HUDEP-2 (cell line): Measurements from ENCODE around the gene HIRIP3.
"Not testable (repeated sequence)": the region's sequence is repeated elsewhere in the genome, so short reads cannot be mapped to it uniquely, and the experiment has no call there.

Source experiments
- DNase-seq, 76 experiments: peaks; one replicate each; lab custom pipeline; 2025; ENCODE audit not compliant: unreplicated experiment in 76 of 76; lab: John Stamatoyannopoulos, UW

Gene HIRIP3

GRCh38 chr16:30017937-30018336 lies 22.5 kb upstream of the HIRIP3 start:
- not testable (repeated sequence) for DNase-seq

GRCh38 chr16:30017277-30017656 lies 21.9 kb upstream of the HIRIP3 start:
- no peak for DNase-seq

GRCh38 chr16:30016555-30017276 lies 21.3 kb upstream of the HIRIP3 start:
- DNase-seq: no peak

GRCh38 chr16:30015450-30015849 lies 20.0 kb upstream of the HIRIP3 start:
- DNase-seq: not testable (repeated sequence)

GRCh38 chr16:30012598-30012997 lies 17.2 kb upstream of the HIRIP3 start:
- DNase-seq: not testable (repeated sequence)

GRCh38 chr16:30011714-30012504 lies 16.5 kb upstream of the HIRIP3 start:
- DNase-seq: no peak

GRCh38 chr16:30010844-30011713 lies 15.7 kb upstream of the HIRIP3 start, which contains the start of gene DOC2A:
Gene DOC2A, minus strand, starts transcription at chr16:30011027. Its CDS starts 805 bp downstream, at chr16:30010222.
- DNase-seq: no peak

- no peak for DNase-seq
Observed at GRCh38 chr16:30009990-30010843, 14.8 kb upstream of the HIRIP3 start.

- no peak for DNase-seq
Observed at GRCh38 chr16:30009085-30009862, 13.9 kb upstream of the HIRIP3 start.

- no peak for DNase-seq
Observed at GRCh38 chr16:30007378-30007895, 12.0 kb upstream of the HIRIP3 start.

GRCh38 chr16:30006659-30007377 lies 11.4 kb upstream of the HIRIP3 start:
- no peak for DNase-seq

GRCh38 chr16:30006095-30006473 lies 10.7 kb upstream of the HIRIP3 start:
- no peak for DNase-seq

GRCh38 chr16:30005341-30006094 lies 10.1 kb upstream of the HIRIP3 start:
- peak in 31 of 76 experiments; percentile 7 to 39 (median 24) for DNase-seq

GRCh38 chr16:30004811-30005242 lies 9.4 kb upstream of the HIRIP3 start:
- no peak for DNase-seq

- DNase-seq: peak in 1 of 76 experiments; percentile 6
Observed at GRCh38 chr16:30004424-30004776, 9.0 kb upstream of the HIRIP3 start.

- no peak for DNase-seq
Observed at GRCh38 chr16:30003670-30004423, 8.4 kb upstream of the HIRIP3 start.
